ENCODE measurements around the gene MRPL50. TPM values are rescaled to one million over a fixed set of nuclear protein-coding genes. Genes with fewer than 3 reads are reported as not detected.

MRPL50 gene
- total RNA-seq, 3 donors from 2014 or later: 9.4 to 21.2 (median 14.7) TPM

Other genes starting within 250 kb of the MRPL50 start
- gene BAAT, start 13.6 kb downstream of the MRPL50 start, total RNA-seq: under 1 TPM in 1 of 3 donors, not detected in 2; 0.16 TPM
- 10 to 100 TPM; 20.2 to 32.1 (median 23.9) TPM for gene ZNF189, start 233 bp upstream of the MRPL50 start, total RNA-seq
- under 1 TPM in 1 of 3 donors, not detected in 2; 0.66 TPM for gene ALDOB, start 37.2 kb upstream of the MRPL50 start, total RNA-seq
- gene RNF20, start 135.2 kb upstream of the MRPL50 start, total RNA-seq: 10 to 100 TPM; 24.6 to 31.5 (median 29.9) TPM
- not detected for gene PPP3R2, start 196.4 kb upstream of the MRPL50 start, total RNA-seq